ACC112 (cell line): ENCODE data around the gene COQ8B.
"Not testable (repeated sequence)": the region's sequence is repeated elsewhere in the genome, so short reads cannot be mapped to it uniquely, and the experiment has no call there.

Experiments used
- H2AFZ ChIP-seq: fragments of 200-600 bp; sonication (generic); one replicate; pipeline ENCODE4 v1.6.0; 2017; ENCODE audit warnings: antibody characterized with exemption, low read length; ENCODE audit not compliant: unreplicated experiment
- H3K27ac ChIP-seq: fragments of 200-600 bp; sonication (generic); 2 replicates; pipeline ENCODE4 v1.5.1; 2014; ENCODE audit warnings: low read depth, mild to moderate bottlenecking, antibody characterized with exemption, low read length, moderate library complexity
- H3K27me3 ChIP-seq: fragments of 200-600 bp; sonication (generic); 2 replicates; pipeline ENCODE4 v1.6.1; 2014; ENCODE audit warnings: mild to moderate bottlenecking, antibody characterized with exemption, low read length, moderate library complexity, mixed read lengths; ENCODE audit not compliant: insufficient read depth
- H3K36me3 ChIP-seq: fragments of 200-600 bp; sonication (generic); 2 replicates; pipeline ENCODE4 v1.6.1; 2016; ENCODE audit warnings: mild to moderate bottlenecking, antibody characterized with exemption, low read length, moderate library complexity, mixed read lengths; ENCODE audit not compliant: insufficient read depth
- H3K4me1 ChIP-seq: fragments of 200-600 bp; sonication (generic); one replicate; pipeline ENCODE4 v1.6.1; 2016; ENCODE audit warnings: low read length, mixed read lengths; ENCODE audit not compliant: insufficient read depth, unreplicated experiment, control insufficient read depth
- H3K4me3 ChIP-seq: fragments of 200-600 bp; sonication (generic); 2 replicates; pipeline ENCODE4 v1.5.1; 2014; ENCODE audit warnings: mild to moderate bottlenecking, low read depth, low read length
- H3K79me2 ChIP-seq: fragments of 200-600 bp; sonication (generic); one replicate; pipeline ENCODE4 v1.6.0; 2016; ENCODE audit warnings: low read length; ENCODE audit not compliant: control insufficient read depth, unreplicated experiment, insufficient read depth

COQ8B gene

GRCh38 chr19:40732304-40732703 lies 15.6 kb upstream of the COQ8B start:
- not testable (repeated sequence) for H3K36me3 ChIP-seq, H3K27ac ChIP-seq, H3K27me3 ChIP-seq, H3K79me2 ChIP-seq, H3K4me3 ChIP-seq, H2AFZ ChIP-seq, H3K4me1 ChIP-seq

GRCh38 chr19:40730065-40730464 lies 13.4 kb upstream of the COQ8B start:
- not testable (repeated sequence) for H2AFZ ChIP-seq, H3K36me3 ChIP-seq, H3K27ac ChIP-seq, H3K4me1 ChIP-seq, H3K4me3 ChIP-seq, H3K79me2 ChIP-seq, H3K27me3 ChIP-seq

- peaks cover 8% of the 10 kb centered on the region; the same call in 1 of the 2 replicates for H3K36me3 ChIP-seq
- peaks cover 20% of the 10 kb centered on the region for H3K79me2 ChIP-seq
- peaks cover 3% of the 10 kb centered on the region for H3K4me1 ChIP-seq
- no peak overlapping the region for H3K27ac ChIP-seq
- no peak overlapping the region for H2AFZ ChIP-seq
- H3K4me3 ChIP-seq = no peak overlapping the region
- no peaks in the 10 kb centered on the region for H3K27me3 ChIP-seq
These were observed 9.6 kb upstream of the COQ8B start for GRCh38 chr19:40726279-40726678.

GRCh38 chr19:40724855-40725254 lies 8.2 kb upstream of the COQ8B start:
- H3K36me3 ChIP-seq = peaks cover 5% of the 10 kb centered on the region; the same call in 1 of the 2 replicates
- peaks cover 30% of the 10 kb centered on the region for H3K79me2 ChIP-seq
- no peak overlapping the region for H2AFZ ChIP-seq
- H3K27ac ChIP-seq = no peak overlapping the region
- H3K4me1 ChIP-seq = peaks cover 13% of the 10 kb centered on the region
- H3K4me3 ChIP-seq = no peak overlapping the region
- H3K27me3 ChIP-seq = no peaks in the 10 kb centered on the region

DNA sequence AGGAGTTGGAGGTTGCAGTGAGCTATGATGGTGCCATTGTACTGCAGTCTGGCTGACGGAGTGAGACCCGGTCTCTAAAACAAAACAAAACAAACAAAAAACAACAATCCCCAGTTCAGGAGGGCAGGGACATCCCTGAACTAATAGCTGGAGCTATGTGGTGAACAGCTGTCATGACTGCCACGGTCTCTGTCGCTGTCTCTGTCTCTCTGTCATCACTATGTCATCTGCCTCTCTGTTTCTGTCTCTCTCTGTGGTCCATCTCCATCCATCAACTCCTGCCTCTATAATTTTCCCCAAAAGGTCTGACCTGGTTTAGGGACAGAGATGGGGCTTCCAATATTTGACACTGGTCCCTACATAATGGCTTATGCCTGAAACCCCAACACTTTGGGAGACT lies 7.6 kb upstream of the COQ8B start:
- H3K4me1 ChIP-seq = peaks cover 13% of the 10 kb centered on the region
- H2AFZ ChIP-seq = no peak overlapping the region
- no peak overlapping the region for H3K4me3 ChIP-seq
- H3K79me2 ChIP-seq = peaks cover 36% of the 10 kb centered on the region
- no peaks in the 10 kb centered on the region for H3K27me3 ChIP-seq
- H3K27ac ChIP-seq = no peak overlapping the region
- H3K36me3 ChIP-seq = peaks cover 5% of the 10 kb centered on the region; the same call in 1 of the 2 replicates

DNA sequence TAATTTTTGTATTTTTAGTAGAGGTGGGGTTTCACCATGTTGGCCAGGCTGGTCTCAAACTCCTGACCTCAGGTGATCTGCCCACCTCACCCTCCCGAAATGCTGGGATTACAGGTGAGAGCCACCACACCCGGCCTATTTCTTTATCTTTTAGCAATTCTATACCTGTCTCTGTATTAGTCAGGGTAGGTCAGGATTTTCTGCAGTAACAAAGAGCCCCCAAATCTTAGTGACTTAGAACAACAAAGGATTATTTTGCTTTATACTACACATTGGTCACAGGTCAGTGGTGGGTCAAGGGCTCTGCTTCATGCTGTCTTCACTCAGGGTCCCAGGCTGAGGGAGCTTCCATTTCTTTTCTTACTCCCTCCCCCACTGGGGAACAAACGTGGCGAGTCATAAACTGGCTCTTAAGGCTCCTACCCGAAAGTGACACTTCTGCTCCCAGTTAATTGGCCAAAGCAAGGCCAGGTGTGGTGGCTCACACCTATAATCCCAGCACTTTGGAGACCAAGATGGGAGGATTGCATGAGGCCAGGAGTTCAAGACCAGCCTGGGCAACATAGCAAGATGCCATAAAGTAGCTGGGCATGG lies 7.1 kb upstream of the COQ8B start:
- no peak overlapping the region for H3K4me3 ChIP-seq
- peaks cover 13% of the 10 kb centered on the region for H3K4me1 ChIP-seq
- peaks cover 41% of the 10 kb centered on the region for H3K79me2 ChIP-seq
- H3K36me3 ChIP-seq = peaks cover 5% of the 10 kb centered on the region; the same call in 1 of the 2 replicates
- H3K27me3 ChIP-seq = no peaks in the 10 kb centered on the region
- no peak overlapping the region for H3K27ac ChIP-seq
- no peak overlapping the region for H2AFZ ChIP-seq

- Histone ChIP-seq H2AFZ (no peak overlapping the region), H3K27me3 (no peaks in the 10 kb centered on the region), H3K27ac (peak overlapping the region; percentile 99), H3K4me3 (peak overlapping the region; percentile 10), H3K36me3 (0 out of 2 replicates have a peak, but pooled peaks cover 5% of the 10 kb centered on the region), H3K4me1 (peaks cover 13% of the 10 kb centered on the region), H3K79me2 (peaks cover 56% of the 10 kb centered on the region)
These were observed 5.4 kb upstream of the COQ8B start for GRCh38 chr19:40721936-40722661.

GRCh38 chr19:40721140-40721486 lies 4.4 kb upstream of the COQ8B start:
- Histone ChIP-seq H3K27me3 (no peaks in the 10 kb centered on the region), H3K79me2 (peaks cover 52% of the 10 kb centered on the region), H3K4me3 (peak overlapping the region; percentile 85), H3K4me1 (peaks cover 13% of the 10 kb centered on the region), H3K36me3 (no peaks in the 10 kb centered on the region), H3K27ac (peak overlapping the region; percentile 99), H2AFZ (no peak overlapping the region)

DNA sequence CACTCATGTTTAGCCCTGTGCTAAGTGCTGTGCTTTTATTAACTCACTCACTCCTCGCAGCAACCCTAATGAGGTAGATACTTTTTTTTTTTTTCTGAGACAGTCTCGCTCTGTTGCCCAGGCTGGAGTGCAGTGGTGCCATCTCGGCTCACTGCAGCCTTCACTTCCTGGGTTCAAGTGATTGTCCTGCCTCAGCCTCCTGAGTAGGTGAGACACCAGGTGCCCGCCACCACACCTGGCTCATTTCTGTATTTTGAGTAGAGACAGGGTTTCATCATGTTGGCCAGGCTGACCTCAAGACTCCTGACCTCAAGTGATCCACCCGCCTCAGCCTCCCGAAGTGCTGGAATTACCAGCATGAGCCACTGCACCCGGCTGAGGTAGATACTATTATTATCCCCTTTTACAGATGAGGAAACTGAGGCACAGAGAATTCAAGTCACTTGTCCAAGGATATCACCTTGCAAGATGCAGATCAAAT lies 2.8 kb upstream of the COQ8B start:
- H3K4me3 ChIP-seq = peak overlapping the region; percentile 85

DNA sequence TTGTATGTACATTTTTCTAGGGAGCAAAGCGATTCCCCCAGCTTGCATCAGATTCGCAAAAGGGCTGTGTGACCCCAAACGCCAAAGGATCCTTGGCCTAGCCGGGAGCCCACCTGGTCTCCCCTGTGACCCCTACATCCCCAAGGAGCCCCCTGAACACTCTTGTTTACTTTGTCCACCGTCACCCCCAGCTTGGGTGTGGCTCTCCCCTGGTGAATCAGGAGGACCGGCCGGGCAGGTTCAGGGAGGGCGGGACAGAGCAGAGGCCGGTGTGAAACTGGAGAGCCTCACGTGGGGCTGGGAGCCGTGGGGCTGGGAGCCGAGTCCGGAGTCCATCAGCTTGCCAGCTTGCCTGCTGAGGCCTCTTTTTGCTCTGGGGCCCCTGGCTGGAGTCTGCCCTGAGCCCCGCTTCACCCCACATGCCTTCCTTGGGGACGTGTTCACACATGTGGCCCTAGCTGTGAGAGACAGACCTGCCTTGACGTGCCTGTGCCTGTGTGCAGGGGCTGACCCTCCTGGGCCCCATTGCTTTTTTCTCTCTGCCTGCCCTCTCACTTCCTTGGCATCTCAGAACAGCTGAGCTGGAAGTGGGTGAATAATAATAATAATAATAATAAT lies 2.2 kb upstream of the COQ8B start:
- peak overlapping the region; percentile 99 for H3K27ac ChIP-seq
- peak overlapping the region; percentile 65 for H2AFZ ChIP-seq
- peak overlapping the region; percentile 85 for H3K4me3 ChIP-seq
- peaks cover 18% of the 10 kb centered on the region for H3K4me1 ChIP-seq
- H3K79me2 ChIP-seq = peaks cover 47% of the 10 kb centered on the region
- H3K36me3 ChIP-seq = no peaks in the 10 kb centered on the region
- H3K27me3 ChIP-seq = no peaks in the 10 kb centered on the region

More for the DNA sequence above, 2.8 kb upstream of the COQ8B start:
- H2AFZ ChIP-seq = no peak overlapping the region
- peaks cover 15% of the 10 kb centered on the region for H3K4me1 ChIP-seq
- peaks cover 51% of the 10 kb centered on the region for H3K79me2 ChIP-seq
- peak overlapping the region; percentile 99 for H3K27ac ChIP-seq
- no peaks in the 10 kb centered on the region for H3K36me3 ChIP-seq
- H3K27me3 ChIP-seq = no peaks in the 10 kb centered on the region
